Mucosa of descending colon (tissue), 3 donors: Measurements from ENCODE around the gene SCGB1D4. TPM values are rescaled to one million over a fixed set of nuclear protein-coding genes. Genes with fewer than 3 reads are reported as not detected.
"Not testable (repeated sequence)": the region's sequence is repeated elsewhere in the genome, so short reads cannot be mapped to it uniquely, and the experiment has no call there.

Experiments used
- ATAC-seq: fragments of 200-7000 bp; cut with Tn5 transposase; one replicate; pipeline ENCODE4 v1.9.1; 2020; ENCODE audit warnings: mild to moderate bottlenecking, moderate library complexity
- DNase-seq, 3 donors: peaks; one replicate each; pipeline ENCODE4 v3.0.0-alpha.2; 2020
- H3K36me3 ChIP-seq: fragments of 200-600 bp; one replicate; pipeline ENCODE4 v1.8.0; 2021; ENCODE audit warnings: low read depth, mild to moderate bottlenecking
- H3K4me1 ChIP-seq: fragments of 200-600 bp; one replicate; pipeline ENCODE4 v1.8.0; 2021; ENCODE audit warnings: low read depth, mild to moderate bottlenecking
- H3K4me3 ChIP-seq: fragments of 200-600 bp; one replicate; pipeline ENCODE4 v1.8.0; 2021; ENCODE audit warnings: mild to moderate bottlenecking
- H3K9me3 ChIP-seq: fragments of 200-600 bp; one replicate; pipeline ENCODE4 v1.8.0; 2021; ENCODE audit warnings: mild to moderate bottlenecking
- CTCF ChIP-seq: fragments of 200-600 bp; IDR thresholded peaks from one replicate; pipeline ENCODE4 v1.8.0; 2022; ENCODE audit warnings: antibody characterized with exemption, mild to moderate bottlenecking
- intact Hi-C, 2 donors: fragments of 100-400 bp; cut with DNase I in 1 of 2; cut with micrococcal nuclease in 1 of 2; formaldehyde crosslinking; loops; one replicate each; pipeline versions ENCODE4 v1.11.0 to v1.11.1; 2022; cut with DNase I, micrococcal nuclease
- total RNA-seq, 3 donors: library from RNA; stranded (reverse); fragmentation: NEBNext Ultra II Directional in 2 of 3; extraction: Animal tissue kit (Norgen Biotek cat#: 25700) in 2 of 3; gene quantifications; one replicate each; pipeline versions ENCODE4 v1.2.1 to v1.2.4, GENCODE V29; 2021 to 2023
- donor health status: DM: no; HTN: no; CAD: no; lungs with moderate emphysema.
- donor health status: DM: no; HTN: no; CAD: no.
- donor health status: DM: no; HTN: yes; CAD: no.

Gene SCGB1D4
- total RNA-seq, 3 donors from 2014 or later: not detected

GRCh38 chr11:62338218-62338617 lies 39.3 kb upstream of the SCGB1D4 start:
- no peak for DNase-seq
- ATAC-seq: no peak
- no peaks in the 10 kb centered on the region for H3K9me3 ChIP-seq
- no peak overlapping the region for H3K4me3 ChIP-seq
- peaks cover 8% of the 10 kb centered on the region for H3K4me1 ChIP-seq
- intact Hi-C loops: no loop called here
- H3K36me3 ChIP-seq: no peaks in the 10 kb centered on the region
- no peak for TF ChIP-seq CTCF

- H3K4me3 ChIP-seq: peak within 1 kb of the TSS; percentile 37
Measured at GRCh38 chr11:62337303-62338181, 38.7 kb upstream of the SCGB1D4 start, which contains the start of gene ASRGL1. TSS of gene ASRGL1 (plus strand) at chr11:62337448. CDS start at chr11:62337978, 530 bp downstream.

GRCh38 chr11:62336949-62337302 lies 38.1 kb upstream of the SCGB1D4 start:
- DNase-seq: not testable (repeated sequence)

More at GRCh38 chr11:62337303-62338181, 38.7 kb upstream of the SCGB1D4 start, which contains the start of gene ASRGL1:
- intact Hi-C loops: no loop called here
- no peak for TF ChIP-seq CTCF
- H3K9me3 ChIP-seq: no peaks in the 10 kb centered on the region
- no peaks in the 10 kb centered on the region for H3K36me3 ChIP-seq
- ATAC-seq (peak; percentile 94), DNase-seq (peak; percentile 93 to 94 (median 94))
- H3K4me1 ChIP-seq: peaks cover 8% of the 10 kb centered on the region

GRCh38 chr11:62333768-62334167 lies 34.9 kb upstream of the SCGB1D4 start:
- Histone ChIP-seq H3K4me3 (no peak overlapping the region), H3K4me1 (peaks cover 3% of the 10 kb centered on the region), H3K36me3 (no peaks in the 10 kb centered on the region), H3K9me3 (no peaks in the 10 kb centered on the region)
- intact Hi-C loops: no loop called here
- no peak for TF ChIP-seq CTCF
- ATAC-seq (no peak), DNase-seq (no peak)

More at GRCh38 chr11:62336949-62337302, 38.1 kb upstream of the SCGB1D4 start:
- H3K36me3 ChIP-seq, ATAC-seq, H3K4me3 ChIP-seq, H3K4me1 ChIP-seq, intact Hi-C loops, H3K9me3 ChIP-seq: not testable (repeated sequence)

- ATAC-seq, intact Hi-C loops, H3K36me3 ChIP-seq, H3K4me3 ChIP-seq, H3K4me1 ChIP-seq, DNase-seq, H3K9me3 ChIP-seq: not testable (repeated sequence)
Measured at GRCh38 chr11:62331264-62331663, 32.4 kb upstream of the SCGB1D4 start.

GRCh38 chr11:62327541-62327940 lies 28.7 kb upstream of the SCGB1D4 start:
- H3K9me3 ChIP-seq, H3K4me1 ChIP-seq, H3K4me3 ChIP-seq, H3K36me3 ChIP-seq, ATAC-seq, intact Hi-C loops, DNase-seq: not testable (repeated sequence)

GRCh38 chr11:62326719-62327118 lies 27.8 kb upstream of the SCGB1D4 start:
- H3K9me3 ChIP-seq, ATAC-seq, H3K4me1 ChIP-seq, intact Hi-C loops, H3K4me3 ChIP-seq, H3K36me3 ChIP-seq: not testable (repeated sequence)
- DNase-seq: peak in 1 of 3 donors; percentile 17

GRCh38 chr11:62325781-62326180 lies 26.9 kb upstream of the SCGB1D4 start:
- H3K4me1 ChIP-seq, intact Hi-C loops, H3K9me3 ChIP-seq, H3K4me3 ChIP-seq, H3K36me3 ChIP-seq: not testable (repeated sequence)
- DNase-seq (peak in 1 of 3 donors; percentile 22), ATAC-seq (peak; percentile 33)
